Kidney (tissue), 14 donors: ENCODE measurements around the gene FHL2. TPM values are rescaled to one million over a fixed set of nuclear protein-coding genes. Genes with fewer than 3 reads are reported as not detected.

Experiments used
- DNase-seq, 5 donors: peaks; one replicate each; pipeline ENCODE4 v3.0.0-alpha.2; 2013 to 2020
- FAIRE-seq: peaks from 2 replicates; lab custom pipeline; 2012; peaks lifted over from hg19 to GRCh38; lab: Jason Lieb, UNC
- H3K27ac ChIP-seq, 2 donors: one replicate each; pipeline ENCODE4 v1.7.0; 2013; ENCODE audit warnings: low read depth in 2 of 2, low read length in 2 of 2, inconsistent platforms in 1 of 2
- H3K27me3 ChIP-seq: one replicate; pipeline ENCODE4 v1.7.1; 2013; ENCODE audit warnings: low read length, inconsistent platforms; ENCODE audit not compliant: control insufficient read depth, insufficient read depth
- H3K36me3 ChIP-seq, 3 donors: one replicate each; pipeline versions ENCODE4 v1.7.0 to v1.7.1; 2013; ENCODE audit warnings: low read length in 3 of 3, control low read depth in 1 of 3, inconsistent platforms in 1 of 3; ENCODE audit not compliant: insufficient read depth in 3 of 3, control insufficient read depth in 2 of 3
- H3K4me1 ChIP-seq, 3 donors: one replicate each; pipeline versions ENCODE4 v1.7.0 to v1.7.1; 2013; ENCODE audit warnings: low read length in 3 of 3, inconsistent platforms in 1 of 3, low read depth in 1 of 3; ENCODE audit not compliant: control insufficient read depth in 2 of 3, insufficient read depth in 2 of 3
- H3K4me3 ChIP-seq, 3 donors: one replicate each; pipeline versions ENCODE4 v1.7.0 to v1.8.1; 2013; ENCODE audit warnings: low read length in 3 of 3, control low read depth in 1 of 3, inconsistent platforms in 1 of 3
- H3K9ac ChIP-seq, 3 donors: one replicate each; pipeline versions ENCODE4 v1.7.0 to v1.7.1; 2013; ENCODE audit warnings: low read length in 3 of 3, control low read depth in 1 of 3, inconsistent platforms in 1 of 3
- H3K9me3 ChIP-seq, 3 donors: one replicate each; pipeline versions ENCODE4 v1.7.0 to v1.7.1; 2013; ENCODE audit warnings: low read length in 3 of 3, control low read depth in 1 of 3, inconsistent platforms in 1 of 3; ENCODE audit not compliant: control insufficient read depth in 2 of 3, insufficient read depth in 1 of 3
- intact Hi-C: fragments of 100-400 bp; cut with DNase I; formaldehyde crosslinking; loops from one replicate; pipeline ENCODE4 v1.11.1; 2022
- polyA plus RNA-seq: library from polyadenylated mRNA; stranded (reverse); fragments of 350-450 nt; fragmentation: Illumina TruSeq; extraction: RNeasy Lipid Tissue Mini Kit (QIAGEN cat#74804); gene quantifications from one replicate; pipeline ENCODE4 v1.2.3, GENCODE V29; 2014; ENCODE audit warnings: low read depth, low replicate concordance; ENCODE audit not compliant: insufficient read depth
- total RNA-seq: library from RNA; stranded (reverse); fragmentation: NEBNext Ultra II Directional; extraction: Animal tissue kit (Norgen Biotek cat#: 25700); gene quantifications from one replicate; pipeline ENCODE4 v1.2.1, GENCODE V29; 2021
- TF ChIP-seq, protein P1 (sequence below): IDR thresholded peaks from 3 replicates; pipeline ENCODE4 v1.5.1; 2012; ENCODE audit warnings: mild to moderate bottlenecking, moderate library complexity, borderline replicate concordance; ENCODE audit not compliant: insufficient read depth; ENCODE audit errors: extremely low read depth
- donor health status: control.
- donor health status: control.
- donor health status: control.
- donor health status: control.
- donor health status: control.
- donor health status: DM: yes; HTN: yes; CAD: no.
- donor health status: Normal renal cell carcinoma (clear cell type).

FHL2 gene
- total and polyA plus RNA-seq, 2 donors from 2014 or later, result 23.4 to 75.9 TPM

GRCh38 chr2:105415007-105415406 is 16.2 kb upstream of the FHL2 start:
- H3K27ac ChIP-seq, result no peak overlapping the region
- no peak overlapping the region for H3K9ac ChIP-seq
- DNase-seq (no peak), FAIRE-seq (no peak)
- H3K36me3 ChIP-seq, result no peaks in the 10 kb centered on the region
- no peaks in the 10 kb centered on the region for H3K4me1 ChIP-seq
- intact Hi-C loops, result no loop called here
- no peaks in the 10 kb centered on the region for H3K9me3 ChIP-seq
- no peaks in the 10 kb centered on the region for H3K27me3 ChIP-seq
- H3K4me3 ChIP-seq, result no peak overlapping the region
- TF ChIP-seq, protein P1, sequence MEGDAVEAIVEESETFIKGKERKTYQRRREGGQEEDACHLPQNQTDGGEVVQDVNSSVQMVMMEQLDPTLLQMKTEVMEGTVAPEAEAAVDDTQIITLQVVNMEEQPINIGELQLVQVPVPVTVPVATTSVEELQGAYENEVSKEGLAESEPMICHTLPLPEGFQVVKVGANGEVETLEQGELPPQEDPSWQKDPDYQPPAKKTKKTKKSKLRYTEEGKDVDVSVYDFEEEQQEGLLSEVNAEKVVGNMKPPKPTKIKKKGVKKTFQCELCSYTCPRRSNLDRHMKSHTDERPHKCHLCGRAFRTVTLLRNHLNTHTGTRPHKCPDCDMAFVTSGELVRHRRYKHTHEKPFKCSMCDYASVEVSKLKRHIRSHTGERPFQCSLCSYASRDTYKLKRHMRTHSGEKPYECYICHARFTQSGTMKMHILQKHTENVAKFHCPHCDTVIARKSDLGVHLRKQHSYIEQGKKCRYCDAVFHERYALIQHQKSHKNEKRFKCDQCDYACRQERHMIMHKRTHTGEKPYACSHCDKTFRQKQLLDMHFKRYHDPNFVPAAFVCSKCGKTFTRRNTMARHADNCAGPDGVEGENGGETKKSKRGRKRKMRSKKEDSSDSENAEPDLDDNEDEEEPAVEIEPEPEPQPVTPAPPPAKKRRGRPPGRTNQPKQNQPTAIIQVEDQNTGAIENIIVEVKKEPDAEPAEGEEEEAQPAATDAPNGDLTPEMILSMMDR, result no peak

- Histone ChIP-seq H3K27ac (no peak overlapping the region), H3K27me3 (no peaks in the 10 kb centered on the region), H3K36me3 (no peaks in the 10 kb centered on the region), H3K9ac (no peak overlapping the region), H3K4me3 (no peak overlapping the region), H3K4me1 (no peaks in the 10 kb centered on the region), H3K9me3 (no peaks in the 10 kb centered on the region)
- FAIRE-seq (no peak), DNase-seq (no peak)
- intact Hi-C loops, result no loop called here
- TF ChIP-seq, protein P1, result no peak
Observed at GRCh38 chr2:105413206-105413605, 14.4 kb upstream of the FHL2 start.

DNA sequence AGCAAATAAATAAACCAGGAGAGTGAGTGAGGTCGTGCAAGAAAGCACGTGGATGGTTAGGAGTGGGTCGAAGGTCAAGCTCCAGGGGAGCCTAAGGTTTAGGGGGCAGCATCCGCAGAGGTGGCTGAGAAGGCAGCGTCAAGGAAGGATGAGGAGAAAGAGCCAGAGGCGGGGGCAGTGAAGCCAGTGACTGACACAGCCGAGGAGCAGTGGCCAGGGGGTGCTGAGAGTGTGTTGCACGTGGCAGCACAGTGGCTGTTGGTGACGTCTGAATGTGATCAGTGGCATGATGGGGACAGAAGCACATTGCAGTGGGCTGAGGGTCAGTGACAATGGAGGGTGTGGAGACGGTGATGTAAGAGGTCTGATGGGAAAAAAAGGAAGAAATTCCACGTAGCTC is 13.7 kb upstream of the FHL2 start:
- H3K9me3 ChIP-seq, result no peaks in the 10 kb centered on the region
- H3K27me3 ChIP-seq, result no peaks in the 10 kb centered on the region
- H3K4me1 ChIP-seq, result no peaks in the 10 kb centered on the region
- H3K36me3 ChIP-seq, result no peaks in the 10 kb centered on the region
- DNase-seq (no peak), FAIRE-seq (no peak)
- no peak overlapping the region for H3K4me3 ChIP-seq
- no peak overlapping the region for H3K27ac ChIP-seq
- intact Hi-C loops, result no loop called here
- no peak overlapping the region for H3K9ac ChIP-seq
- TF ChIP-seq, protein P1, result no peak
